SU-DHL-6 (cell line): ENCODE data around the gene IFI35.
"Not testable (repeated sequence)": the region's sequence is repeated elsewhere in the genome, so short reads cannot be mapped to it uniquely, and the experiment has no call there.

Experiments
- H2AFZ ChIP-seq: fragments of 200-600 bp; sonication (generic); 2 replicates; pipeline ENCODE4 v1.6.1; 2014; ENCODE audit warnings: low read depth, mild to moderate bottlenecking, moderate library complexity, mixed read lengths, antibody characterized with exemption, low read length; ENCODE audit not compliant: severe bottlenecking
- H3F3A ChIP-seq: fragments of 200-600 bp; shearing (Covaris generic); 2 replicates; pipeline ENCODE4 v1.6.0; 2016; ENCODE audit warnings: antibody characterized with exemption, mild to moderate bottlenecking; ENCODE audit not compliant: insufficient read depth
- H3K27ac ChIP-seq: fragments of 200-600 bp; sonication (generic); 2 replicates; pipeline ENCODE4 v1.5.1; 2016; ENCODE audit warnings: low read depth, mild to moderate bottlenecking, low read length, moderate library complexity, mixed read lengths
- H3K27me3 ChIP-seq: fragments of 200-600 bp; sonication (generic), shearing (Covaris generic); 2 replicates; pipeline ENCODE4 v1.6.0; 2014; ENCODE audit warnings: mild to moderate bottlenecking, low read length
- H3K36me3 ChIP-seq: fragments of 200-600 bp; sonication (generic); 2 replicates; pipeline ENCODE4 v1.6.1; 2014; ENCODE audit warnings: mild to moderate bottlenecking, low read length, mixed read lengths
- H3K4me2 ChIP-seq: fragments of 300-600, 200-600 bp; shearing (Covaris generic), sonication (generic); 2 replicates; pipeline ENCODE4 v1.6.0; 2014; ENCODE audit warnings: low read length, low read depth, mild to moderate bottlenecking; ENCODE audit not compliant: poor library complexity, severe bottlenecking
- H3K4me3 ChIP-seq: fragments of 200-600 bp; sonication (generic); 2 replicates; pipeline ENCODE4 v1.5.1; 2014; ENCODE audit warnings: antibody characterized with exemption, low read length, mild to moderate bottlenecking, mixed read lengths; ENCODE audit not compliant: insufficient read depth, poor library complexity, severe bottlenecking
- H3K79me2 ChIP-seq: fragments of 200-600 bp; sonication (generic); 2 replicates; pipeline ENCODE4 v1.6.1; 2014; ENCODE audit warnings: mild to moderate bottlenecking, low read length, moderate library complexity; ENCODE audit not compliant: insufficient read depth
- H3K9ac ChIP-seq: fragments of 200-600 bp; sonication (generic); 2 replicates; pipeline ENCODE4 v1.7.0; 2014; ENCODE audit warnings: mild to moderate bottlenecking, low read length
- H3K9me2 ChIP-seq: fragments of 200-600 bp; sonication (generic); replicated peaks from 2 replicates; pipeline ENCODE4 v1.6.1; 2014; ENCODE audit warnings: low read length; ENCODE audit not compliant: insufficient read depth
- H3K9me3 ChIP-seq: fragments of 200-600 bp; sonication (generic); 2 replicates; pipeline ENCODE4 v1.6.1; 2014; ENCODE audit warnings: low read length, mixed read lengths; ENCODE audit not compliant: insufficient read depth
- H4K20me1 ChIP-seq: fragments of 200-600 bp; sonication (generic); 2 replicates; pipeline ENCODE4 v1.6.1; 2014; ENCODE audit warnings: low read depth, mild to moderate bottlenecking, antibody characterized with exemption, low read length, moderate library complexity, mixed read lengths
- CTCF ChIP-seq: fragments of 200-600 bp; sonication (generic); IDR thresholded peaks from one replicate; pipeline ENCODE4 v1.5.1; 2017; ENCODE audit warnings: antibody characterized with exemption, mild to moderate bottlenecking, low read length, moderate library complexity; ENCODE audit not compliant: insufficient read depth, poor library complexity, severe bottlenecking
- EZH2phosphoT487 ChIP-seq: fragments of 200-600 bp; sonication (generic), shearing (Covaris generic); conservative IDR thresholded peaks from 2 replicates; pipeline ENCODE4 v1.6.1; 2018; ENCODE audit warnings: mild to moderate bottlenecking, antibody characterized with exemption, low read length, moderate library complexity, mixed read lengths

The IFI35 gene

GRCh38 chr17:42989726-42990652 lies 16.6 kb upstream of the IFI35 start:
- Histone ChIP-seq H3K9ac (no peak overlapping the region), H3K79me2 (no peaks in the 10 kb centered on the region), H3F3A (peaks cover 5% of the 10 kb centered on the region; the same call in 1 of the 2 replicates), H3K27ac (no peak overlapping the region), H3K4me2 (no peak overlapping the region), H3K27me3 (no peaks in the 10 kb centered on the region), H3K36me3 (peaks cover 2% of the 10 kb centered on the region; the same call in 1 of the 2 replicates), H2AFZ (no peak overlapping the region), H3K4me3 (no peak overlapping the region), H4K20me1 (no peaks in the 10 kb centered on the region), H3K9me3 (no peaks in the 10 kb centered on the region), H3K9me2 (no peaks in the 10 kb centered on the region)
- no peak for TF ChIP-seq EZH2phosphoT487
- no peak for TF ChIP-seq CTCF

- Histone ChIP-seq H2AFZ (no peak overlapping the region), H4K20me1 (no peaks in the 10 kb centered on the region), H3K27me3 (no peaks in the 10 kb centered on the region), H3K4me3 (no peak overlapping the region), H3K36me3 (peaks cover 2% of the 10 kb centered on the region; the same call in 1 of the 2 replicates), H3K9me2 (no peaks in the 10 kb centered on the region), H3K9ac (no peak overlapping the region), H3F3A (peaks cover 8% of the 10 kb centered on the region; the same call in 1 of the 2 replicates), H3K9me3 (no peaks in the 10 kb centered on the region), H3K79me2 (no peaks in the 10 kb centered on the region), H3K27ac (no peak overlapping the region), H3K4me2 (no peak overlapping the region)
- TF ChIP-seq CTCF (no peak), EZH2phosphoT487 (no peak)
Observed at GRCh38 chr17:42991471-42991870, 15.1 kb upstream of the IFI35 start.

- peaks cover 8% of the 10 kb centered on the region; the same call in 1 of the 2 replicates for H3F3A ChIP-seq
- H3K9ac ChIP-seq, result no peak overlapping the region
- no peaks in the 10 kb centered on the region for H4K20me1 ChIP-seq
- no peaks in the 10 kb centered on the region for H3K9me3 ChIP-seq
- no peaks in the 10 kb centered on the region for H3K79me2 ChIP-seq
- no peaks in the 10 kb centered on the region for H3K27me3 ChIP-seq
- no peak overlapping the region for H3K4me2 ChIP-seq
- peaks cover 2% of the 10 kb centered on the region; the same call in 1 of the 2 replicates for H3K36me3 ChIP-seq
- H2AFZ ChIP-seq, result no peak overlapping the region
- no peak overlapping the region for H3K4me3 ChIP-seq
- H3K9me2 ChIP-seq, result no peaks in the 10 kb centered on the region
- TF ChIP-seq EZH2phosphoT487 (no peak), CTCF (no peak)
- H3K27ac ChIP-seq, result no peak overlapping the region
Observed at GRCh38 chr17:42992872-42993271, 13.7 kb upstream of the IFI35 start.

GRCh38 chr17:42993913-42994312 lies 12.7 kb upstream of the IFI35 start:
- not testable (repeated sequence) for H3K9me3 ChIP-seq, H4K20me1 ChIP-seq, H2AFZ ChIP-seq, H3K27ac ChIP-seq, H3K4me3 ChIP-seq, H3K79me2 ChIP-seq, H3K9me2 ChIP-seq, H3K36me3 ChIP-seq, H3K9ac ChIP-seq, H3K4me2 ChIP-seq, H3K27me3 ChIP-seq
- H3F3A ChIP-seq, result peaks cover 11% of the 10 kb centered on the region; the same call in 1 of the 2 replicates
